GM21515 (cell line): ENCODE measurements around the gene PRKACG.
"Not testable (repeated sequence)": the region's sequence is repeated elsewhere in the genome, so short reads cannot be mapped to it uniquely, and the experiment has no call there.

Source experiments
- ATAC-seq: cut with Tn5 transposase; IDR thresholded peaks from one replicate; pipeline ENCODE4 v1.9.1; 2021; ENCODE audit not compliant: unreplicated experiment

PRKACG gene

GRCh38 chr9:69014013-69014412 is at the start of gene PRKACG:
TSS of gene PRKACG (minus strand) at chr9:69014113. CDS start at chr9:69014092, 21 bp downstream.
- ATAC-seq, result no peak

- no peak for ATAC-seq
Measured at GRCh38 chr9:69062195-69062594, 48.3 kb upstream of the PRKACG start.

GRCh38 chr9:69060766-69061165 is 46.9 kb upstream of the PRKACG start:
- ATAC-seq, result no peak

DNA sequence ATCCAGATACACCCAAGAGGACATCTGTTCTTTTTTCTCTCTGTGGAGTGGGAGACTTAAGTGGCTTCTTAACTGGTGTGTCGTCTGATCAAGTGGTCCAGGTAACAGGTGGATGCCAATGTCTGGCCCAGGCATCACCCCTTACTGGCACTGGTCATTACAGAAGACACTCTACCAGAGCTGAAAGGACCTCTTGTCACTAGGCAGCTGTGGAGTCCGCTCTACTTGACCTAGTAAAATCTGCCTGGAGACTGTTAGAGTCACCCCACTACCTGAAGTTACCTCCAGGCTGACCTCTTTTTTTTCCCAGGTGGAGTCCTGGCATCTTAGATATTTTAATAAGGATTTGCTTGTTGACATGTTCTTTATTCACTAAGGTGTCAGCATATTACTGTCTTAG is 44.2 kb upstream of the PRKACG start:
- no peak for ATAC-seq

DNA sequence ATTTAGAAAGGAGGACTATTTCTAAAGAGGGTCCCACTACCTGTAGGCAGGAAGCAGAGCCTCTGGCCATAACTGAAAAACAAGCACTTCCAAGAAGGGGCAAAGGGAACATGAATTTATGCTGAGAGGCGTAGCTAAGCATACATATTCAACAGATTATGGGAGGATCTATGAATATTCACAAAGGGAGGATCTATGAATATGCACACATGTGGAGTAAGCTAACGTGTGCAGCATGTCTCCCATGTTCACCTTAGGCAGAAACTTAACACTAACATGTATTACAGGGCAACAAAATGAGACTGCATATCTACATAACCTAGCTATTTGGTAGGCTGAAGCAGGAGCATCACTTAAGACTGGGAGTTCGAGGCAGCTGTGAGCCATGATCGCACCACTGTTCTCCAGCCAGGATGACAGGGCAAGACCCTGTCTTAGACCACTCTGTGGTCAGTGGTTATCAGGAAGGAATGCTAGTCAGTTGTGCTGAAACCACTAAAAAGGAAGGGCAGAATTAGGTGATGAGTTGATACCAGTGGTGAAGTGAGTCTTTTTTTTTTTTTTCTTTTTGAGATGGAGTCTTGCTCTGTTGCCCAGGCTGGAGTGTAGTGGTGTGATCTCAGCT is 42.4 kb upstream of the PRKACG start:
- ATAC-seq, result no peak

GRCh38 chr9:69054989-69055388 is 41.1 kb upstream of the PRKACG start:
- no peak for ATAC-seq

GRCh38 chr9:69050936-69051335 is 37.0 kb upstream of the PRKACG start:
- ATAC-seq, result not testable (repeated sequence)

DNA sequence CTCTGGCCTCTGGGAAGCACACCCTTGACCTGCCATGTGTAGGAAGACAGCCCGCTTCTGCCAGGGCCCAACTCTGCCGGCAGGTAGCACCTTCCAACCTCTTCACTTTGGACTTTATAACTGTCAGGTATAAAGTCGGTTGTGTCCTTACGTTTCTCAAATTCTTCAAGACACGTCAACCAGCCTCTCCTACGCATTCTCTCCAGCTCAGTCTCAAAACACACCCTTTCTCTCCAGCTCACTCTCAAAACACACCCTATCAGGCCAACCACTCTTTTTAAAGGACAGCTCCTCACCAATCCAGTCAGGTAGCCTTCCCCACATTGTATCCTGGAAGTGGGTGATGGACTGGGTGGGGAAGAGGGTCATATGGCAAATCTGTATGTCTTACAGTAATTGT is 35.2 kb upstream of the PRKACG start:
- ATAC-seq, result no peak

- ATAC-seq, result no peak
Measured at GRCh38 chr9:69047371-69047770, 33.5 kb upstream of the PRKACG start.

- ATAC-seq, result no peak
Measured at GRCh38 chr9:69046723-69047122, 32.8 kb upstream of the PRKACG start.

GRCh38 chr9:69045821-69046220 is 31.9 kb upstream of the PRKACG start:
- no peak for ATAC-seq

- ATAC-seq, result no peak
Measured at GRCh38 chr9:69044240-69045219, 30.6 kb upstream of the PRKACG start.

DNA sequence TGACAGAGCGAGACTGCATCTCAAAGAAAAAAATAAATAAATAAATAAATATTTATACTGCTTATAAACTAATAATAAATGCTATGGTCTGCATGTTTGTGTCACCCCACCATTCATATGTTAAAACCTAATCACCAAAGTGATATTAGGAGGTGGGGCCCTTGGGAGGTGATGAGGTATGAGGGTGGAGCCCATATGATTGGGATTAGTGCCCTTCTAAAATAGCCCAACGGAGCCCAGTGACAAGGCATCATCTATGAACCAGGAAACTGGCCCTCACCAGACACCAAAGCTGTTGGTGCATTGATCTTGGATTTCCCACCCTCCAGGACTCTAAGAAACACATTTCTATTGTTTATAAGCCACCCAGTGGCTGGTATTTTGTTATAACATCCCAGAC is 26.7 kb upstream of the PRKACG start:
- no peak for ATAC-seq

- ATAC-seq, result no peak
Measured at GRCh38 chr9:69036799-69037198, 22.9 kb upstream of the PRKACG start.

DNA sequence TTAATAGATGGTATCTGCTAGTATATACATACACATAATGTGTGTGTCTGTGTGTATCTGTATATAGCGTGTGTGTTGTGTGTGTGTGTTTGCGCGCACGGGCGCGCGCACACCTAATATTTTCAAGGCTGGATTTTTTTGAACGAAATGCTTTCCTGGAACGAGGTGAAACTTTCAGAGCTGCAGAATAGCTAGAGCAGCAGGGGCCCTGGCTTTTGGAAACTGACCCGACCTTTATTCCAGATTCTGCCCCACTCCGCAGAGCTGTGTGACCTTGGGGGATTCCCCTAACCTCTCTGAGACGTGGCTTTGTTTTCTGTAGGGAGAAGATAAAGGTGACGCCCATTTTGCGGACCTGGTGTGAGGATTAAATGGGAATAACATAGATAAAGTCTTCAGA is 22.4 kb upstream of the PRKACG start:
- peak; percentile 36 for ATAC-seq

DNA sequence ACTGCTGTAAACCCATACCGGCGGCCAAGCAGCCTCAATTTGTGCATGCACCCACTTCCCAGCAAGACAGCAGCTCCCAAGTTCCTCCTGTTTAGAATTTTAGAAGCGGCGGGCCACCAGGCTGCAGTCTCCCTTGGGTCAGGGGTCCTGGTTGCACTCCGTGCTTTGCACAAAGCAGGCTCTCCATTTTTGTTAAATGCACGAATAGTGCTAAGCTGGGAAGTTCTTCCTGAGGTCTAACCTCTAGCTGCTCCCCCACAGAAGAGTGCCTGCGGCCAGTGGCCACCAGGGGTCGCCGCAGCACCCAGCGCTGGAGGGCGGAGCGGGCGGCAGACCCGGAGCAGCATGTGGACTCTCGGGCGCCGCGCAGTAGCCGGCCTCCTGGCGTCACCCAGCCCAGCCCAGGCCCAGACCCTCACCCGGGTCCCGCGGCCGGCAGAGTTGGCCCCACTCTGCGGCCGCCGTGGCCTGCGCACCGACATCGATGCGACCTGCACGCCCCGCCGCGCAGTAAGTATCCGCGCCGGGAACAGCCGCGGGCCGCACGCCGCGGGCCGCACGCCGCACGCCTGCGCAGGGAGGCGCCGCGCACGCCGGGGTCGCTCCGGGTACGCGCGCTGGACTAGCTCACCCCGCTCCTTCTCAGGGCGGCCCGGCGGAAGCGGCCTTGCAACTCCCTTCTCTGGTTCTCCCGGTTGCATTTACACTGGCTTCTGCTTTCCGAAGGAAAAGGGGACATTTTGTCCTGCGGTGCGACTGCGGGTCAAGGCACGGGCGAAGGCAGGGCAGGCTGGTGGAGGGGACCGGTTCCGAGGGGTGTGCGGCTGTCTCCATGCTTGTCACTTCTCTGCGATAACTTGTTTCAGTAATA is 21.8 kb upstream of the PRKACG start, which contains the start of gene FXN:
Gene FXN (plus strand): TSS at position 315 of the 871 bp plus-strand sequence. CDS start 31 bp downstream, at position 346.
- peak; percentile 92 for ATAC-seq

DNA sequence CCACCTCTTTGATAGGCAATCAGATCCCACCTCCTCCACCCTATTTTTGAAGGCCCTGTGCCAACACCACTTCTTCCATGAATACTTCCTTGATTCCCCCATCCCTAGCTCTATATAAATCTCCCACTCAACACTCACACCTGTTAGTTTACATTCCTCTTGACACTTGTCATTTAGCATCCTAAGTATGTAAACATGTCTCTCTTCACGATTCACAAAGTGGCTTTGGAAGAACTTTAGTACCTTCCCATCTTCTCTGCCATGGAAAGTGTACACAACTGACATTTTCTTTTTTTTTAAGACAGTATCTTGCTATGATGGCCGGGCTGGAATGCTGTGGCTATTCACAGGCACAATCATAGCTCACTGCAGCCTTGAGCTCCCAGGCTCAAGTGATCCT is 20.2 kb upstream of the PRKACG start:
- ATAC-seq, result no peak

DNA sequence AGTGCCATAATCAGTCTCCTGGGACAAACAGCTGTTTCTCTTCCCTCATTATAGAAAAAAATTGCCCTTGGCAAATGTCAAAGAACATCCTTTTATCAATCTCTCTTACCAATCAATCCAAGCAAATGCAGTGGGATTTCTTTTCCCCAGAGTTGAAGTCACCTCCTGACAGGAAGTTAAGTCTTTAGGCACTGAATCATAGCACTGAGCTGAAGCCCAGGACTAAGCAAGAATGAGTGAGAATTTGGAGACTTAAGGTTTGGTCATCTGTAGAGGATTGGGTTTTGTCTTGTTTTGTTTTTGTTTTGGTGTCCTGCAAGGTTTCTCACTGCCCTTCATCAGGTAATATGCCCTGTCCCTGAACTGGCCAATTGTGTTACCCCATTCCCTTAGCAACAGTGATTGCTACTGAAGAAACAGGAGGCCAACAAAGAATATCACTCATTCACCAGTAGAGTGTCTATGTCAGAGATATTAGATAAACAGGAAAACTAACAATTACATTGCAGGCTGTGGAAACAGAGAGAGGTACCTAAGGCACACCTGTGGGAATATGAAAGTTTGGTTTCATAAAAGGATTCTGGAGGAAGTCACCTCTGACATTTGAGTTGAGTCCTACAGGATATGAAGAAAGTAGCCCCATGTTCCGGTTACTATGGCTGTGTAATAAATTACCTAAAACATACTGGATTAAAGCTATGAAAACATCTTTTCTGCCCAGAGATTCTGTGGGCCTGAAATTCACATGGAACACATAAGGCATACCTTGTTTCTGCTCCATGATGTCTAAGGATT is 17.1 kb upstream of the PRKACG start:
- ATAC-seq, result no peak

DNA sequence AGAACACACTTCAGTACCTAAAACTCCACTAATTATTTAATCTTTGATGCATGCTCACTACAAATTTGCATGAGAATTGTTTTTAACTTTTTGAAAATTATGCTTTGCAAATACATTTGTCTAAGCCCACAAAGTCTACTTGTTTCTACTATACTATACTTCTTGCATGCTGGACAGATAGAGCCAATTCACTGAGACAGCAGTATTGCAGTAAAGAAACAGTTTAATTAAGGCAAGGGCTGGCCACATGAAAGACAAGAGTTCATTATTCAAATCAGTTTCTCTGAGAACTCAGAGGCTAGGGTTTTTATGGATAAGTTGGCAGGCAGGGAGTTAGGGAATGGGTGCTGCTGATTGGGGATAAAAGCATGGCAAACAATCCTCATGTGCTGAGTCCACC is 15.6 kb upstream of the PRKACG start:
- no peak for ATAC-seq

GRCh38 chr9:69028754-69029153 is 14.8 kb upstream of the PRKACG start:
- ATAC-seq, result no peak
